Ovary (tissue), 3 donors: Measurements from ENCODE around the gene UBE3D.

Experiments used
- CTCF ChIP-seq, 3 donors: fragments of 450-650 bp in 2 of 3; fragments of 200-600 bp in 1 of 3; IDR thresholded peaks; one replicate each; pipeline versions ENCODE4 v1.5.1 to v1.8.0; 2016 to 2022; ENCODE audit warnings: antibody characterized with exemption in 3 of 3, mild to moderate bottlenecking in 1 of 3
- EP300 ChIP-seq: sonication (generic); formaldehyde crosslinking; IDR thresholded peaks from one replicate; pipeline ENCODE4 v1.6.1; 2017; ENCODE audit warnings: antibody characterized with exemption
- POLR2A ChIP-seq: fragments of 450-650 bp; IDR thresholded peaks from one replicate; pipeline ENCODE4 v1.6.1; 2017; ENCODE audit warnings: antibody characterized with exemption, mild to moderate bottlenecking, moderate library complexity
- donor health status: DM: no; HTN: no; CAD: no.

DNA sequence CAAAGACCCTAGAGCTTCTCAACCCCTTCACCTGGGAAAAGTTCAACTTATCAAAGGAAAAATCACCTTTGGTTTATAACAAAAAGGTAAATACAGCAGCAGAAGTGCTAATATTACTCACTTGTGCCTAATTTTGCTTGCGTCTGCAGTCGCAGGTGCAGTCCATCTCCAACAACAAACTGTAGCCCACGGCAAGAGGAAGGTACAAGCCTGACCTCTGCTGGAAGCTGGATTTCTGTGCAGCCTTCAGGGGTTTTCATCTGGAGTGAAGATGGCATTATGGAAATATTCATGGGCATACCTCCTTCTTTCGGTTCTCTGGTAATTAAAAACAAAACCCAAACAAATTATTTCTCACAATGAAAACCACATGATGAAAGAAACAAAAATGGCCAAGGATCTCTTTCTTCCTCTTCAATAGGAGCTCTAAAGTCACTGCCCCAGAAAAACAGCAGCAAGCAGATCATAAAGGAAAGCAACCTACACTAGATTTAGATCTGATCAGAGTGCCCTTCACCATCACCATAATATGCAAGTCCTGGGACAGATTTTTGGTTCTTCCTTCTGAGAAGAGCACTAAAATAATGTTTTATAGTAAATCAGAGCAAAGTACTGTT is 7.8 kb downstream of the UBE3D start:
- TF ChIP-seq CTCF (IDR thresholded peaks at IDR 0.05) = peak in 1 of 3 donors; percentile 14
- no peak for TF ChIP-seq POLR2A
- no peak for TF ChIP-seq EP300
